GM12892 (cell line): ENCODE data around the gene KRTAP5-2.

Experiments
- POLR2A ChIP-seq: IDR thresholded peaks from 2 replicates; pipeline ENCODE4 v1.6.1; 2011; ENCODE audit warnings: low read depth, low read length, control low read depth
- TAF1 ChIP-seq: IDR thresholded peaks from 2 replicates; pipeline ENCODE4 v1.6.1; 2011; ENCODE audit warnings: low read depth, mild to moderate bottlenecking, control low read depth, low read length, borderline replicate concordance

DNA sequence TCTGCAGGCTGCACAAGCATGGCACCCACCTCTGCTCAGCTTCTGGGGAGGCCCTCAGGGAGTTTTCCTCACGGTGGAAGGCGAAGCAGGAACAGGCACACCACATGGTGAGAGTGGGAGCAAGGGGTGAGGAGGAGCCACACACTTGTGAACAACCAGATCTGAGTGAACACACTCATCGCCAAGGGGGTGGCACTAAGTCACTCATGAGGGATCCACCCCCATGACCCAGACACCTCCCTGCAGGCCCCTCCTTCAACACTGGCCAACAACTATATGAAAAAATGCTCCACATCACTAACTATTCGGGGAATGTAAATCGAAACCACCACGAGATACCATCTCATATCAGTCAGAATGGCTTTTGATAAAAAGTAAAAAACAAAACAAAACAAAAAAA is 722 bp upstream of the KRTAP5-2 start:
- TF ChIP-seq TAF1 (no peak), POLR2A (no peak)
